Glutamatergic neuron (in vitro differentiated cells): ENCODE results near the gene DTNB. TPM values are rescaled to one million over a fixed set of nuclear protein-coding genes. Genes with fewer than 3 reads are reported as not detected.
"Not testable (repeated sequence)": the region's sequence is repeated elsewhere in the genome, so short reads cannot be mapped to it uniquely, and the experiment has no call there.

Experiments
- DNase-seq: peaks from one replicate; pipeline ENCODE4 v3.0.0; 2022
- H3K27ac Mint-ChIP-seq: one replicate; pipeline ENCODE4 v1.8.0; 2020; ENCODE audit warnings: mild to moderate bottlenecking, mixed read lengths, inconsistent platforms; ENCODE audit not compliant: unreplicated experiment
- H3K27me3 Mint-ChIP-seq: one replicate; pipeline ENCODE4 v1.8.0; 2020; ENCODE audit warnings: mild to moderate bottlenecking, moderate library complexity, mixed read lengths, inconsistent platforms; ENCODE audit not compliant: unreplicated experiment
- H3K36me3 Mint-ChIP-seq: one replicate; pipeline ENCODE4 v1.8.0; 2020; ENCODE audit warnings: mild to moderate bottlenecking, mixed read lengths, inconsistent platforms; ENCODE audit not compliant: unreplicated experiment
- H3K4me1 Mint-ChIP-seq: one replicate; pipeline ENCODE4 v1.8.0; 2020; ENCODE audit warnings: mild to moderate bottlenecking, low read depth, mixed read lengths, inconsistent platforms; ENCODE audit not compliant: unreplicated experiment
- H3K4me3 Mint-ChIP-seq: one replicate; pipeline ENCODE4 v1.8.0; 2020; ENCODE audit warnings: mild to moderate bottlenecking, mixed read lengths, inconsistent platforms; ENCODE audit not compliant: unreplicated experiment
- H3K9me3 Mint-ChIP-seq: one replicate; pipeline ENCODE4 v1.8.0; 2020; ENCODE audit warnings: mild to moderate bottlenecking, moderate library complexity, mixed read lengths, inconsistent platforms; ENCODE audit not compliant: unreplicated experiment
- total RNA-seq: library from RNA; stranded (reverse); fragmentation: NEBNext Ultra II Directional; extraction: Animal tissue kit (Norgen Biotek cat#: 25700); gene quantifications from one replicate; pipeline ENCODE4 v1.2.1, GENCODE V29; 2021; ENCODE audit not compliant: unreplicated experiment
- TF ChIP-seq, protein P1 (sequence below): fragments of 200-600 bp; sonication (generic); IDR thresholded peaks from one replicate; pipeline ENCODE4 v1.5.0; 2021; ENCODE audit not compliant: partially characterized antibody, unreplicated experiment

Gene DTNB
- total RNA-seq, 1 donor from 2014 or later = 41.7 TPM

DNA sequence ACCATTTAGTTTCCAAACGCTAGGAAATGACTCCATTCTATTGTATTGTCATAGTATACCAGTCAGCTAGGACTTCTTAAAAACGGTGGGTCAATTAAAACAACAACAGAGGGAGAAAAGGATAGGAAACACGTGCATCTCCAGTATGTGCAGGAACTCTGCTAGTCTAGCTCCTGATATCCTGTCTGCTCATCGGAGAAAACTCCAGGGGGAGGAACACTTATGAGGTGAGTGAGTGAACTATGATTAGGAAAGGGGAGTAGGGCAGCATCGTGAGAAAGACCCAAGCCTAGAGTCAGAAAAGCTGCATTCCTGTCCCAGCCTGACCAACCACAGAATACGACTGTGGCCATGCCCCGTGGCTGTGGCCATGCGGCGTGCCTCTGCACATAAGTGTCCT, 34.2 kb downstream of the DTNB start:
- H3K27ac Mint-ChIP-seq = no peak overlapping the region
- H3K36me3 Mint-ChIP-seq = peaks cover 9% of the 10 kb centered on the region
- H3K27me3 Mint-ChIP-seq = peaks cover 2% of the 10 kb centered on the region
- no peaks in the 10 kb centered on the region for H3K9me3 Mint-ChIP-seq
- peaks cover 4% of the 10 kb centered on the region for H3K4me1 Mint-ChIP-seq
- TF ChIP-seq, protein P1, sequence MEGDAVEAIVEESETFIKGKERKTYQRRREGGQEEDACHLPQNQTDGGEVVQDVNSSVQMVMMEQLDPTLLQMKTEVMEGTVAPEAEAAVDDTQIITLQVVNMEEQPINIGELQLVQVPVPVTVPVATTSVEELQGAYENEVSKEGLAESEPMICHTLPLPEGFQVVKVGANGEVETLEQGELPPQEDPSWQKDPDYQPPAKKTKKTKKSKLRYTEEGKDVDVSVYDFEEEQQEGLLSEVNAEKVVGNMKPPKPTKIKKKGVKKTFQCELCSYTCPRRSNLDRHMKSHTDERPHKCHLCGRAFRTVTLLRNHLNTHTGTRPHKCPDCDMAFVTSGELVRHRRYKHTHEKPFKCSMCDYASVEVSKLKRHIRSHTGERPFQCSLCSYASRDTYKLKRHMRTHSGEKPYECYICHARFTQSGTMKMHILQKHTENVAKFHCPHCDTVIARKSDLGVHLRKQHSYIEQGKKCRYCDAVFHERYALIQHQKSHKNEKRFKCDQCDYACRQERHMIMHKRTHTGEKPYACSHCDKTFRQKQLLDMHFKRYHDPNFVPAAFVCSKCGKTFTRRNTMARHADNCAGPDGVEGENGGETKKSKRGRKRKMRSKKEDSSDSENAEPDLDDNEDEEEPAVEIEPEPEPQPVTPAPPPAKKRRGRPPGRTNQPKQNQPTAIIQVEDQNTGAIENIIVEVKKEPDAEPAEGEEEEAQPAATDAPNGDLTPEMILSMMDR = no peak
- H3K4me3 Mint-ChIP-seq = no peak overlapping the region
- no peak for DNase-seq

DNA sequence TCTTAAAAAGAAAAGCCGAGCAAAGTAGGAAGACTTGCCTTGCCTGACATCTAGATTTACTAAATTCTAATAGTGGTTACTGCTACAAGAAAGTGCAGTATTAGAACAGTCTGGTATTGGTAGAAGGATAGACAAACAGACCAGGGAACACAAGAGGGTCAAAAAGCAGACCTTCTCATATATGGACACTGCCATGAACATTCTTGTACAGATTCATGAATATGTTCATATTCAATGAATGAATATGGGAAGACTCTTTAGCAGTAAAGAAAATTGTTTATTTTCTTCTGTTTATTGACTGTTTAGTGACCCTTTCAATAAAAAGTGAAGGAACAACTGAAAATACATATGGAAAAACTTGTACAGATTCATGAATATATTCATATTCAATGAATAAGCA, 37.6 kb downstream of the DTNB start:
- Mint-ChIP-seq H3K27me3 (no peaks in the 10 kb centered on the region), H3K4me3 (no peak overlapping the region), H3K36me3 (peaks cover 11% of the 10 kb centered on the region), H3K27ac (no peak overlapping the region), H3K4me1 (peaks cover 4% of the 10 kb centered on the region), H3K9me3 (peaks cover 5% of the 10 kb centered on the region)
- TF ChIP-seq, protein P1 = no peak
- DNase-seq = no peak

DNA sequence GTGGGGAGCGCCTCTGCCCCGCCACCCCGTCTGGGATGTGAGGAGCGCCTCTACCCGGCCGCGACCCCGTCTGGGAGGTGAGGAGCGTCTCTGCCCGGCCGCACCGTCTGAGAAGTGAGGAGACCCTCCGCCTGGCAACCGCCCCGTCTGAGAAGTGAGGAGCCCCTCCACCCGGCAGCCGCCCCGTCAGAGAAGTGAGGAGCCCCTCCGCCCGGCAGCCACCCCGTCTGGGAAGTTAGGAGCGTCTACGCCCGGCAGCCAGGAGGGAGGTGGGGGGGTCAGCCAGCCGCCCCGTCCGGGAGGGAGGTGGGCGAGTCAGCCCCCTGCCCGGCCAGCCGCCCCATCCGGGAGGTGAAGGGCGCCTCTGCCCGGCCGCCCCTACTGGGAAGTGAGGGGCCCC, 39.6 kb downstream of the DTNB start:
- H3K9me3 Mint-ChIP-seq, H3K27me3 Mint-ChIP-seq, H3K4me1 Mint-ChIP-seq, H3K27ac Mint-ChIP-seq, H3K4me3 Mint-ChIP-seq: not testable (repeated sequence)
- peak; percentile 18 for DNase-seq
- H3K36me3 Mint-ChIP-seq = peaks cover 11% of the 10 kb centered on the region

DNA sequence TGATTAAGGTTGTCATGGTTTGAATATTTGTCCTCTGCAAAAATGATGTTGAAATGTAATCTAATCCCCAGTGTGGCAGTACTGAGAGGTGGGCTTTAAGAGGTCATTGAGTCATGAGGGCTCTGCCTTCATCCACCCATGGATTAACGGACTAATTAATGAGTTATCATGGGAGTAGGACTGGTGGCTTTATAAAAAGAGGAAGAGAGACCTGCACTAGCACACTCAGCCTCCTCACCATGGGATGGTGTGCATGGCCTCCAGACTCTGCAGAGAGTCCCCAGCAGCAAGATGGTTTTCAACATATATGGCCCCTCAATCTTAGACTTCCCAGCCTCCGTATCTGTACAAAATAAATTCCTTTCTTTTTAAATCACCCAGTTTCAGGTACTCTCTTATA, 41.0 kb downstream of the DTNB start:
- DNase-seq = no peak
- H3K27me3 Mint-ChIP-seq = no peaks in the 10 kb centered on the region
- no peak overlapping the region for H3K27ac Mint-ChIP-seq
- H3K36me3 Mint-ChIP-seq = peaks cover 12% of the 10 kb centered on the region
- TF ChIP-seq, protein P1 = no peak
- H3K9me3 Mint-ChIP-seq = peaks cover 5% of the 10 kb centered on the region
- no peak overlapping the region for H3K4me3 Mint-ChIP-seq
- H3K4me1 Mint-ChIP-seq = no peaks in the 10 kb centered on the region

DNA sequence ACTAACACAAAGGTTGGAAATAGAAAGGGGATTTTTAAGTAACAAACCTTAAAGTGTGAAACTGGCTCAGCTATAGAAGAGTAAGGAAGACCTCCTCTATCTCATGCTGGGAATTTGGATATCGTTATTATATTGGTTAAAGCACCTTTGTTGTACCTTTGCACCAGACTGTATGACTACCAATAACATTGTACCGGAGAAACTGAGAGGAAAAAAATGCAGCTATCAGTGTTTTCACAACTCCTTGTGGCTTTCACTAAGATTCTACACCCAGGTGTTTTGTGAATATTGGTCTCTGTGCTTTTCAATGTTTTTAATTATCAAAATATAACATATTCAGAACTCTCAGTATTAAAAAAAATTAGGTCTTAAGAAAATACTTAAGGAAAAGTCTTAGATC, 48.7 kb downstream of the DTNB start:
- no peak for DNase-seq
- peaks cover 2% of the 10 kb centered on the region for H3K27me3 Mint-ChIP-seq
- no peak overlapping the region for H3K4me3 Mint-ChIP-seq
- TF ChIP-seq, protein P1 = no peak
- no peaks in the 10 kb centered on the region for H3K4me1 Mint-ChIP-seq
- H3K36me3 Mint-ChIP-seq = peaks cover 4% of the 10 kb centered on the region
- H3K9me3 Mint-ChIP-seq = no peaks in the 10 kb centered on the region
- no peak overlapping the region for H3K27ac Mint-ChIP-seq

DNA sequence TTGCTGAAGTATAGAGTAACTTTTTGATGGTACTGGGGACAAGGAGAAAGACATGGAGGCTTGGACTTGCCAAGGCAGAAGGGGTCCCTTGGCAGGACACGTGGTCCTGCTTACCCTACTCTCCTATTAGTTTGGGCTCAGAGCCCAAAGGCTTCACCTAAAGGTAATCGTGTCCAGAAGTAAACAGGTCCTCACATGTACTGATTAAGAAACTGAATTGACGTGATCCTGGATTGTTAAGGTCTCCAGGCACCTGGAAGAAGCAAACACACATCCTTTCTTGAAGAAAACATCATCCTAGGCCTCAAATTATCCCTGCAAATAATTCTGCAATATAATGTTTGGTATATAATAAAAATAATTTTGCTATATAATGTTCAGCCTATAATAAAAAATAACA, 50.0 kb downstream of the DTNB start:
- H3K27me3 Mint-ChIP-seq = peaks cover 2% of the 10 kb centered on the region
- H3K9me3 Mint-ChIP-seq = no peaks in the 10 kb centered on the region
- TF ChIP-seq, protein P1 = no peak
- no peak overlapping the region for H3K27ac Mint-ChIP-seq
- H3K4me3 Mint-ChIP-seq = no peak overlapping the region
- DNase-seq = no peak
- H3K4me1 Mint-ChIP-seq = no peaks in the 10 kb centered on the region
- peaks cover 4% of the 10 kb centered on the region for H3K36me3 Mint-ChIP-seq
